Measurements from ENCODE around the gene NXPH2.
"Not testable (repeated sequence)": the region's sequence is repeated elsewhere in the genome, so short reads cannot be mapped to it uniquely, and the experiment has no call there.

The NXPH2 gene

DNA sequence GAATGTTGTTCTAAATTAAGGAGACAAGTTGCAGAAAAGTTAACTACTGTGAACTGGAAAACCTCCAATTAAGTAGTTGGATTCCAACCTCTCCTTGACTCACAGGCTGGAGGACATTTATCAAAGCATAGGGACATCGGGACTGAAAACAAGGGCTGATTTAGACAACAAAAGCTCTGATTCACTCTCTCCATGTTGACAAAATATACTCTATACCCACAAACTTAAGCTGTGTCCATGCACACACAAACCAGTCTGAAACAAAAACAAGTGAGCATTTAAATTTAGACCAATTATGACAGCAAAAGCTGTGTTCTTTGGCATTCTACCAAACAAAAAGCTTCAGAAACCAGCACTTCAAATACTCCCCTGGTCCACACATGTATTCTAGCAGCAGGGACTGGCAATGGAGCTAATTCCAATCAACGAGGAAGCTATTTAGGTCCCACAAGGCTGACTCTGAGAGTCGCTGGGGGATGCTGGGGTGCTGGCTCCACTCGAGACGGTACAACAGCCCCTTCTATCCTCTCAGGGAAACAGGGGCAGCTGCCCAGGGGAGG, 71.4 kb downstream of the NXPH2 start:
- no peak for DNase-seq (ENCODE audit: low spot score)

- DNase-seq (ENCODE audit: low spot score) = no peak
Measured at GRCh38 chr2:138707392-138708074, 72.7 kb downstream of the NXPH2 start.

DNA sequence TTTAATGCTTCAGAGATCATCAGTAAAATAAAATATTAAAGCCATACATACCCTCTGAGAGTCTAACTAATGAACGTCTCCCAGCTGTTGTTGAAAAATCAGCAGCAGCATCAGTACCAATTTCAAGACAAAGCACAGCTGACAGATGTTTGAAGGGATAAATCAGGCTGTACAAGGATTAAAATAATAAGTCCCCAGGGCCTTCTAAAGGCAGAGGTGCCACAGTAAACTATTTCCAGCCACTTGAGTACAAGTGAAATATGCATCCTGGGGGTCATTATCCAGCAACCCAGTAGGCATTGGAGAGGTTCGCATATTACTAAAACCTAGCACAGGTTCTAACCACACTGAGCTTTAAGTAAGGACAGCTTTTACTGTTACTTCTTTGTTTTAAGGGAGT, 76.9 kb downstream of the NXPH2 start:
- no peak for DNase-seq (ENCODE audit: low spot score)

DNA sequence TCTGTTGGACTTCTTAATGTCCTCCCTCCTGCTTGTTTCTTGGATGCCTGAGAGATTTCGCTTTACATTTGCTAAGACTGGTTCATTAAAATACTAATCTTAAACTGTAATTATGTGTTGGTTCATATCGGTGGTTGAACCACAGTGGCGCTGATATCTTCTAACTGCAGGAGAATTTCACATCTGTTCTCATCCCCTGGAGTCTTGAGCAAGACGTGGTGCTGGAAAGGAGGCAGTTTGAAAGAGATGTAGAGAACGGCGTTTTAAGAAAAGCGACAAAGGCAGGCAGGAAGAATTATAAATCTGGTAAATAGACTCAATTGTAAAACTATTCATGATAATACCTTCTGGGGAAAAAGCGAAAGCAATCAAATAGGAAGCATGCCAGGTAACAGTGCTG, 79.5 kb downstream of the NXPH2 start:
- DNase-seq (ENCODE audit: low spot score) = no peak

GRCh38 chr2:138699421-138699820, 80.8 kb downstream of the NXPH2 start:
- DNase-seq (ENCODE audit: low spot score) = no peak

- DNase-seq (ENCODE audit: low spot score) = no peak
Measured at GRCh38 chr2:138698428-138698827, 81.8 kb downstream of the NXPH2 start.

- DNase-seq (ENCODE audit: low spot score) = no peak
Measured at GRCh38 chr2:138691667-138692066, 88.5 kb downstream of the NXPH2 start.

GRCh38 chr2:138689705-138690104, 90.5 kb downstream of the NXPH2 start:
- DNase-seq (ENCODE audit: low spot score) = no peak

- no peak for DNase-seq (ENCODE audit: low spot score)
Measured at GRCh38 chr2:138682163-138682562, 98.0 kb downstream of the NXPH2 start.

GRCh38 chr2:138677221-138677620, 103.0 kb downstream of the NXPH2 start:
- no peak for DNase-seq (ENCODE audit: low spot score)

DNA sequence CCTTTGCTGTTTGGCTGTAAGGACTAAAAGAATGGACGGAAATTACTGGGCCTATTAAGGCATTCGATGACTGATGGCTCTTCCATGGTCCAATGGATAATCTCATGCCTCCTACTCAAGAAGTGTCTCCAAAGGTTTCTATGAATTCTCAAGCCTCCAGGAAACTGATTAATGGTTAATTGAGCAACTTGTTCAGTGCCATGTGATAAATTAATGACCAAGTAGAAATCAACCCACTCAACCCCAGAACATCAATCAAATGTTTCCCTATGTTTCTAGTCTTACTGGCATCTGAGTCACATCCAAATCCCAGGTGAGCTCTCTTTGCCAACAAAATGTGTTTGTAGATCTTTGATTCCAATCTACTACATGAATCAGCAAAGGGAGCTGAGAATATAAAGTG, 103.6 kb downstream of the NXPH2 start:
- no peak for DNase-seq (ENCODE audit: low spot score)

- no peak for DNase-seq (ENCODE audit: low spot score)
Measured at GRCh38 chr2:138671566-138671965, 108.6 kb downstream of the NXPH2 start.

DNA sequence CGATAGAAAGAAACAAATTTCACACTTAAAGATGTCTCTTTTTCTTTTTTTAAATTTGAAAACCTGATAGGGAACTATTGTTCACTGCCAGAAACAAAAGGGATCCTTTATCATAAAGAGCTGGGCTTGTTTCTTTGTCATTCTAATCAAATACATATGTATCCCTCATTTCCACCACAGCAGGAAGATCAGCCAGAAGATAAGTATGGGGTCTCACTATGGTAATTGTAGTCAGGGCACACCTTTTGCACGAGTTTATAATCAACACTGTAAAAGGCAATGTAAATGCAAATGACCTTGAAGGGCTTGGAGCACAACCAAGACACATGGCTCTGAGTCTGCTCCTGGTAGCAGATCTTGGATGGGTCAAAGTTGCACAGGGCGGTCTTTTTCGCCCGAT, 109.5 kb downstream of the NXPH2 start:
- DNase-seq (ENCODE audit: low spot score) = no peak

DNA sequence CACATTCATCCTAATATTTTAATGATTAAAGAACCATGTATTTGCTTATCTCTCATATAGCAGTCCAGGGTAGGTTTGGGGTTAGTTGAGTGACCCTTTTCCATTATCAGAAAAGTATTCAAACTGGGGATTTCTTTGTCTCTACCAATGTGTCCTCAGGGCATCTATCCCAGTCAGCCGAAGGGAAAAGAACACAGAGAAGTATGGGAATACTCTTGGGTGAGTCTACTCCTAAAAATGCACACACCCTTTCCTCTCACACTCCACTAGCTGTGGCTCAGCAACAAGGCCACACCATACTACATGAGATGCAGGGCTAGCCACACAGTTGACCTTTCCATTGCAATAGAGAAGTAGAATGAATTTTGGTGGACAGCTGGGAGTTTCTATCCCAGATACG, 114.3 kb downstream of the NXPH2 start:
- DNase-seq (ENCODE audit: low spot score) = no peak

GRCh38 chr2:138658187-138658894, 121.8 kb downstream of the NXPH2 start:
- no peak for DNase-seq (ENCODE audit: low spot score)

DNA sequence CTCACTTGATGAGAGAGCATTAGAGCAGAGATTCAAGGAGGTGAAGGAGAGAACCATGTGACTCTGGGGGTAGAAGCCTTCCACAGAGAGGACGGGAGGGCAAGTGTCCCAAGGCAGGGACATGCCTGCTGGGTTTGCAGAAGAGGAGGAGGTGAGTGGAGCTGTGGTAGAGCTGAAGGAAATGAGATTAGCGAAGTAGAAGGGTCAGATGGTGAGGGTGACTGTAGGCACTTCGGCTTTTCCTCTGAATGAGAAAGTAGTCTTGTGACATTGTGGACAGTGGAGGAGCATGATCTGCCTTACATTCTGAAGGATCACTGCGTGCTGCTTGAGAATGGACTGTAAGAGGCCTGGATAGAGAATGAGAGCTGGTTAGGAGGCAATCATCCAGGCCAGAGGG, 126.0 kb downstream of the NXPH2 start:
- DNase-seq (ENCODE audit: low spot score) = no peak

DNA sequence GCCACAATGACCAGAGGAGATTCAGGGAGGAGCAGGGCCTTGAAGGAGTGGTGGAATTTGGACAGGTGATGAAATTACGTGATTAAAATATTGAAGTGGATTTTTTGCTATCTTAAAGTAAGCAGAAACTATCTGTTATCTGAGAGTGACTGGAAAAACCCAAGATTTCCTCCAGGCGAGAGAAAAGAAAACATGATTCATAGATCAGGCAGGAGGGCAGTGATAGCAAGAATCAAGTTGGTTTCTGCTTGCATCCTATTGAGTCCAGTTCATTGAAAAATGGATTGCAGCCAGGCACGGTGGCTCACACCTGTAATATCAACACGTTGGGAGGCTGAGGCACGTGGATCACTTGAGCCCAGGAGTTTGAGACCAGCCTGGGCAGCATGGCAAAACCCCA, 127.8 kb downstream of the NXPH2 start:
- DNase-seq (ENCODE audit: low spot score) = no peak

GRCh38 chr2:138649571-138649970, 130.6 kb downstream of the NXPH2 start:
- DNase-seq (ENCODE audit: low spot score) = no peak

GRCh38 chr2:138648606-138649005, 131.6 kb downstream of the NXPH2 start:
- no peak for DNase-seq (ENCODE audit: low spot score)

DNA sequence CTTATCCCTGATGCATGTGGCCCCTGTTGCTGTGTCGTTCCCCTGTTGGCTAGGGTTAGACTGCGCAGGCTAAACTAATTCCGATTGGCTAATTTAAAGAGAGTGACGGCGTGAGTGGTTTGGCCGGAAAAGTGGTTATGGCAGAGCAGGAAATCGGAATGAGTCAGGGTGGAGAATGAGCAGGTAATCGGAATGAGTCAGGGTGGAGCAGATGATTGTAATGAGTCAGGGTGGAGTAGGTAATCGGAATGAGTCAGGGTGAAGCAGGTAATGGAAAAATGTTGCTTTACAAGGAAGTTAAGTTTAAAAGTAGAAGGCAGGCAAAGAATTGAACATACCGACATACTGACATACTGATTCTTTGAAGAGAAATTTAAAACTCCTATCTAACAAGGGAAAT, 135.4 kb downstream of the NXPH2 start:
- not testable (repeated sequence) for DNase-seq (ENCODE audit: low spot score)

DNA sequence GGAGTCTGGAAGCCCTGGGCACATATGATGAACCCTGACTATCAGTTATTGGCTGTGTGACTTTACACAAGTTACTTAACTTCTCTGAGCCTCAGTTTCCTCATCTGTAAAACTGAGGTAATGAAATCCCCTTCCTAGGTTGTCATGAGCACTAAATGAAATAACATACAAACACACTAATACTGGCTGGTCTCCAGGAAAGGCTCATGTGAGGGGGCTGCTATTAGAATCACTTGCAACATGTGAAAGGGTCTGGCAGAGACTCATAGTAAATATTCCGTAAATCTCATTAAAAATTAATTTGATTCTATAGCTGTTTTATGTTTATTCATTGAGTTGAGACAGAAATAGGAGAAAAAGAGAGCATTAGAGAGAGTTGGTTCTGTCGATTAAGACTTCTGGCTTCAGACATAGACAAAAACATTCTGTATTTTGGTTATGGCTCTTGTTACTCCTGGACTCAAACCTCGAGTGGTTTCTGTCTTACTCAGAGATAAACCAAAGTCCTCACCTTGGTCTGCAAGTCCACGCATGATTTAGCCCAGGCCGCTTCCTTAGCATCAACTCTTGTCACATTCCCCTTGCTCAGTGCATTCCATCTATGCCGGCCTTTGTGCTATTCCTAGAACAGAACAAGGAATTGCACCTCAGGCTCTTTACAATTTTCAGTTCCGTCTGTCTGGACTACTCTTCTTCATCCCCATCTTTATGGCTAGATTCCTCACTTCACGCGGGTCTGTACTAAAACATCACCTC, 139.1 kb downstream of the NXPH2 start:
- no peak for DNase-seq (ENCODE audit: low spot score)

DNA sequence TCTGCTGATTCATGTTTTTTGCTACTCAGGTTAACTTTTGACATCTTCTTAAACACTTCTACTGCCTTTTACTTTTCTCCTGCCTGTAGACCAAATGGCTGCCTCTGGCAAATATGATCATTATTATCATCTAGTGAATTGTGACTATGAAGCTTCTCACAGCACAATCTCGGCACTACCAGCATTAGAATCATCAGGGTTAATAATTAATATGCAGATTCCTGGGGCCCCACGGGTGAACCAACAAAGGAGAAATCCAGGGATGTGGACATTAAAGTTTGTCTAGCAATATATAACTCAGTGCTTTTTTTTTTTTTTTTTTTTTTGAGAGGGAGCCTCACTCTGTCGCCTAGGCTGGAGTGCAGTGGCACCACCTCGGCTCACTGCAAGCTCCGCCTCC, 142.5 kb downstream of the NXPH2 start:
- DNase-seq (ENCODE audit: low spot score) = no peak

- no peak for DNase-seq (ENCODE audit: low spot score)
Measured at GRCh38 chr2:138637061-138637460, 143.1 kb downstream of the NXPH2 start.

Measured in CD4-positive, alpha-beta T cell treated with Interleukin-6 at 100 ng/mL for 8 hours (primary cell).